Cerebellar cortex (tissue), 1 donor: Measurements from ENCODE around the gene BAD.

Experiments used
- DNase-seq: peaks from one replicate; pipeline ENCODE4 v3.0.0-alpha.2; 2015; ENCODE audit warnings: low spot score

BAD gene

DNA sequence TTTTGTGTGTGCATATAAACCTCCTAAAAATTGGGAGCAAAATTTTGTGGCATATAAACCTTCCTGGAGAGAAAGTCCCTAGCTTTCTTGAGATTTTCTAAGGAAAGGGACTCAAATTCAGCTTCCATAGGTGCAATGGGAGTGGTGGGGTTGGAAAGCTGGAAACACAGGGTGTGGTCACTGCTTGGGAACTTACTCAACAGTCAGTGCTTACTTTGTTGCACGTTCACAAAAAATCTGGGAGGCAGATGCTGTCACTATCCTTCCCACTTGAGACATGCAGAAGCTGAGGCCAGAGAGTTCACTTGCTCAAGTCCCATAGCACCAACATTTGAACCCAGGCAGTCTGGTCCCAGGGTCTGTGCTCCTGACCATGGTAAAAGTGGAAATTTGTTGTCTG lies 11.8 kb upstream of the BAD start:
- DNase-seq = no peak

DNA sequence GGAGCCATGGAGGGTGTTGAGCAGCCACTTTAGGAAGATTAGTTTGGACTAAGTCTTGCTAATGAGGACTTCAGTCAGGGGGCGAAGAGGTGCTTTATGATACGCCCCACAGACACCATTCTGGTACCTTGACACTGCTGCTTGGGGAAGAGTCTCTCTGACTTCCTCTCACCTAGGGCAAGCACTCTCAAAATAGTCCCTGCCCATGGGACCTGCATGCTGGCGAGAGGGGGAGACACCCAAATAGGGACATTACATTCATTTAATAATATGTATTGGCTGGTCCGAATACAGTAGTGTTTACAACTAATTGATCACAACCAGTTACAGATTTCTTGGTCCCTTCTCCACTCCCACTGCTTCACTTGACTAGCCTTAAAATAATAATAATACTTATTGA lies 11.3 kb upstream of the BAD start:
- no peak for DNase-seq

DNA sequence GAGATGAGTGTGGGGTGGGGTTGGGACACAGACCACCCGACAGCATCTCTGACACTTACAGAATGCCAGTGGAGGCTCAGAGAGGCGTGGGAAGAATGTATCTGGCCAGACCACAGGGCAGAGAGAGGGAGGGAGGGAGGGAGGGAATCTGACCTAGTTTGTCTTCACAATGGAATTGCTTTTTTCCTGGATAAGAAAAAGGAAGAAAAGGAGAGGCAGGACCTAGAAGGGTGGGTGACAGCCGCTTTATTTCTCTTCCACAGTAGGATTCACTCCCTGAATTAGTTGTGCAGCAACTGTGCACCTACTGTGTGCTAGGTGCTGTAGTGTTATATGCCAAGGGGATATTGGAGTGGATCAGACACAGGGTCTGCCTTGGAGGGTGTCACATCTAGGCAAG lies 10.3 kb upstream of the BAD start:
- peak; percentile 72 for DNase-seq

DNA sequence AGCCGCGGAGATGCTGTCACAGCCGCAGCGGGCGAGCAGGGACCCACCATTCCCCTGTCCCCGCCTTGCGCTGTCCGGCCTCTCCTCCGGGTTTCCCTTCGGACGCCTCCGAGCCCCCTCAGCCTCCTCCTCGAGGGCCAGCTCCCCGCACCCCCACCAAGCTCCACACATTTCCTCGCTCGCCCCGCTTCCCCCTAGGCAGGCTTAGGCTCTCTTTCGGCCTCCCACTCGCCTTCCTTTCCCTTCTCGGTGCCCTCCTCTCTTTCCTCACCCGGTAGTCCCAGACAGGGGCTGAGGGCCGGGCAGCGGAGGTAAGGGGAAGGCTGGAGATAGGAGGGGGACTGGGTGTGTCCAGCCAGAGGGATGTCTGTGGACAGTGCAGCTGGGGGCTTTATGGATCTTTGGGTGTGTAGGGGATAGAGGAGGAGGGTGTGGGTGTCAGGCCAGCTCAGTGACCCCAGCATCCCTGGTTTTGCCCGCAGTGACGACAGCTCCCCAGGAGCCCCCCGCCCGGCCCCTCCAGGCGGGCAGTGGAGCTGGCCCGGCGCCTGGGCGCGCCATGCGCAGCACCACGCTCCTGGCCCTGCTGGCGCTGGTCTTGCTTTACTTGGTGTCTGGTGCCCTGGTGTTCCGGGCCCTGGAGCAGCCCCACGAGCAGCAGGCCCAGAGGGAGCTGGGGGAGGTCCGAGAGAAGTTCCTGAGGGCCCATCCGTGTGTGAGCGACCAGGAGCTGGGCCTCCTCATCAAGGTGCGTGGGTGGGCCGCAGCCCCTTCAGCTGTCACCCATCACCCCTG lies 8.2 kb upstream of the BAD start:
- DNase-seq = no peak

DNA sequence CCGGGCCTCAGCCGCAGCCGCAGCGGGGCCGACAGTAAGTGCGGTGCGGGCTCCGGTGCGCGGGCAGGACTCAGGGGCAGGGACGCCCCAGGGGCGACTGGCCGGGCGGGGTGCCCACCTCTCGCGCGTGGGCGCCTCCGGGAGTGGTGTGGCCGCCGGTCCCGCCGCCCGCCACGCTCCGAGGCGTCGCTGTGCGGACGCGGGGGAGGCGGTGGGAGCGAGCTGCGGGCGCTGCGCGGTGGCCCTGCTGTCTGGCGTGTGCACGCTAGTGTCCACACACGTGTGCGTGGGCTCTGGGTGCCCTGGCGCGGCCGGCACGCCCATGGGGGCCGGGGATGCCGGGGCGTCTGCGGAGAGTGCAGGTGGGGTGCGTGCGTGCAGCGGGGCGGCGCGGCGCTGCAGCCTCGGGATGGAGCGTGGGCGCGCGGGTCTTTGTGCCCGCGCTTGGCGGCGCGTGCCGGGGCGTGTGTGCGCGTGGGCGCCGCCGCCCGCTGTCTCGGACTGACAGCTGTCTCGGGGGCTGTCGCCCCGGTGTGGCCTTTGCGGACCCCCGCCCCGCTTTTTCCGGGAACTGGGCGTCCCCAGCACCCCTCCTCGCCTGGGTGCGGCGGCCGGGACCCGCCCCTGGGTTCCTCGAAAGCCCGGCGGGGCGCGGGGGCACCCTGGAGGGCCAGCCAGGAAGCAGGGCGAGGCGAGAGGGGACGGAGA lies 7.4 kb upstream of the BAD start:
- no peak for DNase-seq

DNA sequence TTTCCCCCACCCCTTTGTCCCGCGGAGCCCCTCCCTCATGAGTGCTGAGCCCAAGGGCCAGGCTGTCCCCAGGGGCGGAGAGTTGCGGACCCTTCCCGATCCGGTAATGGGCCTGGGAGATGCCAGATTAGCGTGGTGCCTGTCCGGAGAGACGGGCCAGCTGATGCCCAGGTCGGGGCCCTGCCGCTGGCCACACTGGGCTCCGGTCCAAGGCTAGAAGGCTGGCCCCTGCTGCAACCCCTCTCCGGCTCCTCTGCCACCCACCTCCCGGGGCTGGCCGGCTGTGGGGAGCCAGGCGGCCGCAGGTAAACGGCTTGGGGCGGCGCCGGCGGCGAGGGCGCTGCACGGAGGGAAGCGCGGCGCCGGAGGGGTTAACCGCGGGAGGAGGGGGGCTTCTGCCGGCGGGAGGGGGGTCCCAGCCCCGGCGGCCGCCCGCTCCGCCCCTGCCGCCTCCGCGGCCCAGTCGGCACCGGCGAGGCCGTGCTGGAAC lies 6.8 kb upstream of the BAD start, which contains the start of gene KCNK4:
Gene KCNK4, plus strand, starts transcription at position 41 of the 490 bp plus-strand sequence. CDS start 1,717 bp downstream, outside the sequence.
- no peak for DNase-seq

DNA sequence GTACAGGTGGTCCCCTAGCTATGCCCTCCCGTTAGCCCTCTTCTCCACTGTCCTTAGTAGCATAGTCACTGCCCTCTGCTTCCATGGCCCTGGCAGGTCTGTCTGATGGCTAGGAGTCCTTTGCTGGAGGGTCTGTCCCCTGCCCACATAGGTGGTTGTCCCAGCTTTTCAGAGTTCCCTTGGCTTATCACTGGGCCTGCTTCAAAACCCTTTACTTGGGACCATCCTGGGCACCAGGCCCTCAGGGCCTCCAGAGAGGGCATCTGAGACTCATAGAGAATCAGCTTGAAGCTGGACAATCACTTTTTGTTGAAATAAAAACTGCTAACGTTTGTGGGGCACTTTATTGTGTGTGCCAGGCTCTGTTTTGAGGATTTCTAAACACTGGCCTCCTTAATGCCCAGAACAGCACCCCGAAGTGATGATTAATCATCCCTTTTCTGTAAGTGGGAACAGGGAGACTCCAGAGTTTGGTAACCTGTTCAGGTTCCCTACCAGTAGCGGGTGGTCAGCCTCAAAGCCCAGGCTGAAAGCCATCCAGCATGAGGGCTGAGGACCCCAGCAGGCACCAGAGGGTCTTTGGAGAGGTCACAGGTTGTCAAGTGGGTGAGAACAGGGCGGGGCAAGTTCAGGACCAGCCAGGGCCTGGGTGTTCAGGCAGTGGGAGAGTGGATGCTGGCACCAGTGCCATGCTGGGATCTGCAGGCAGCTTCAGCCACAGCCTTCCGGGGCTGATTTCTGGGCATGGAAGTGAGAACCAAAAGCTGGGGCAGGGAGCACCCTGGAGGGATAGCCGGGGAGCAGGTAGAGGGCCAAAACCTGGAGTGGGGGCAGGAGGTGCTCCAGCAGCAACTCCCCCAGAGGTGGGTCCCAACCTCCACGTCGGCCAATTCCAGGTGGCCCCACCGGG lies 6.1 kb upstream of the BAD start:
- DNase-seq = no peak

DNA sequence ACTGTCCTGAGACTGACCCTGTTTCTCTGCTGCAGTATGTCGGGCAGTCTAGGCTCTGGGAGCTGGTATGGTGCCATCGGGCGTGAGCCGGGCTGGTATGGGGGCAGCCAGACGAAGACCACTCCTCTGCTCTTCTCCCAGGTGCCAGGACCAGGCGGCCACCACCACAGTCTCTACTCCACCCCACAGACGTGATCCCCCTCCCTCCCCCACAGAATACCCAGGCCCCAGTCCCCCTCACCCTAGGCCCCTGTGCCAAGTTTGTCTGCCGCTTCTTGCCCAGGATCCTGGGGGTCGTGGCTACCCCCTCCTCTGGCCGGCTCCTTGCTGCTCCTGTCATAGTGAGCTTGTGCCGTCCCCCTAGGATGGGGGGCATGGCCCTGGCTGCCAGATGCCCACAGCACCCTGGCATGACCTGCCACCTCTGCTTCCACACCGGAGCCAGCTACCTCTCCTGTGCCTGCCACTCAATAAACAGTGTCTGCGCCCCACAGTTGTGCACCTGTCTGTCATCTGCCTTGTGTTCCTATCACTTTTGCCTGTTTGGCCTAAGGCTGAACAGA lies 4.6 kb upstream of the BAD start:
- DNase-seq = no peak

DNA sequence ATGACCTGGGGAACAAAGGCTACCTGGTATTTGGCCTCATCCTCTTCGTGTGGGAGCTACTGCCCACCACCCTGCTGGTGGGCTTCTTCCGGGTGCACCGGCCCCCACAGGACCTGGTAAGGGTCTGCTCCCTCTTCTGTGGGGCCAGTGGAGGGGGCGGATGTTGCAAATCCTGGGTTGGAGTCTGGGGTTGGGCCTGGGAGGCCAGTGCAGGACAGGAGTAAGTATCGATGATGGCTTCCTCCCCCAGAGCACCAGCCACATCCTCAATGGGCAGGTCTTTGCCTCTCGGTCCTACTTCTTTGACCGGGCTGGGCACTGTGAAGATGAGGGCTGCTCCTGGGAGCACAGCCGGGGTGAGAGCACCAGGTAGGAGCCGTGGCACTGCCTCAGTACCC lies 3.9 kb upstream of the BAD start:
- no peak for DNase-seq

DNA sequence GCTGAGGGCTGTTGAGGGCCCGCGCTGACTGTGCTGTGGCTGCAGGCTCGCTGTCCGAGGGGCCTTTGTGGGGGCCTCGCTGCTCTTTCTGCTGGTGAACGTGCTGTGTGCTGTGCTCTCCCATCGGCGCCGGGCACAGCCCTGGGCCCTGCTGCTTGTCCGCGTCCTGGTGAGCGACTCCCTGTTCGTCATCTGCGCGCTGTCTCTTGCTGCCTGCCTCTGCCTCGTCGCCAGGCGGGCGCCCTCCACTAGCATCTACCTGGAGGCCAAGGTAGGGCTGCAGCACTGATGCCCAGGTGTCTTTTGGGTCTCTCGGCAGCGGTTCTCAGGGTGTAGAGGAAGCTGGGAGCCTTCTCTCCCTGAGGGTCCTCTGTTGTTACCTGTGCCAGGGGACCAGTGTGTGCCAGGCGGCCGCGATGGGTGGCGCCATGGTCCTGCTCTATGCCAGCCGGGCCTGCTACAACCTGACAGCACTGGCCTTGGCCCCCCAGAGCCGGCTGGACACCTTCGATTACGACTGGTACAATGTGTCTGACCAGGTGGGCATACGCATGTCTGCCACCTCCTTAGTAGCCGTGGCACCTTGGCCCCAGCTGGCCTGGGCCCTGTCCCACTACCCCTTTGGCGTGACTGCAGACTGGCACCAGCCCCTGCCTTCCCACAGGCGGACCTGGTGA lies 3.3 kb upstream of the BAD start:
- no peak for DNase-seq

DNA sequence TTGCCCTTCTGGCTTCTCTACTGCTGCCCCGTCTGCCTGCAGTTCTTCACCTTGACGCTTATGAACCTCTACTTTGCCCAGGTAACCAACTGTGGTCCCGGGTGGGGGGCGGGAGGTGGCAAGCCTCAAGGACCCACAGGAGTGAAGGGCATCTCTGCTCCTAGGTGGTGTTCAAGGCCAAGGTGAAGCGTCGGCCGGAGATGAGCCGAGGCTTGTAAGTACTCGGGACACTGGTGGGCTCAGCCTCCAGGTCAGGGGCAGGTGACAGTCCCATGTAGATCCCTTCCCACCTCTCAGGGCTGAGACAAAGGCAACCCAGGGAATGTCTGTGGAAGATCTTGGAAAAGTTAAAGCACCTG lies 2.3 kb upstream of the BAD start:
- no peak for DNase-seq

DNA sequence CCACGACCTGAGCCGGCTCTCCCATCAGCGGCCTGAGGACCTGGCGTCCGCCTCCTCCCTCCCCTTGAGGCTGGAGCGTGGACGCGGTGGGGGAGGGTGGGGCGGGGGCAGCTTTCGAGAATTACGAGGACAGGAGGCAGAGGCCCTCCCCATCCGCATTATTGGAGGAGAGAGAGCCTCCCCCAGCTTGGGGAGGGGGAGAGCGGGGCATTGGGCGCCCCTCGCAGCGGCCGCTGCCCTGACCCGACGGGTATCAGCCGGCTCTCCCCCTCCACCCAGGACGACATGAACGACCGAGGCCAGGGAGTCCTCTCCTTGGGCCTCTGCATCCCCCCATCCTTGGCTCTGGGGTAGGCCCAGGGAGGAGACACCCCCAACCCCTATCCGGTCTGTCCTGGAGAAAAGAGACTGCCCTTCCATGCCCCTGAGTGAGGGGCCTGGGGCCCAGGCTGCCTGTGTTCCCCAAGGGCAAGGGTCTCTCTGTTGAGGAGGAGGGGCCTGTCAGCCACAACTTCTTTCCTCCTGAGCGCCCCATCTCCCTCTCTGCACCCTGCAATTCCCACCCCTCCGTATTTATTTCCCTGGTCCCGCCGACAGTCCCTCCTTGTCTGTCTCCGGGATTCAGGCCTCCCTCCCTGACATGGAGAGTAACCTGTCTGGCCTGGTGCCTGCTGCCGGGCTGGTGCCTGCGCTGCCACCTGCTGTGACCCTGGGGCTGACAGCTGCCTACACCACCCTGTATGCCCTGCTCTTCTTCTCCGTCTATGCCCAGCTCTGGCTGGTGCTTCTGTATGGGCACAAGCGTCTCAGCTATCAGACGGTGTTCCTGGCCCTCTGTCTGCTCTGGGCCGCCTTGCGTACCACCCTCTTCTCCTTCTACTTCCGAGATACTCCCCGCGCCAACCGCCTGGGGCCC lies 1.7 kb upstream of the BAD start:
- DNase-seq = no peak

DNA sequence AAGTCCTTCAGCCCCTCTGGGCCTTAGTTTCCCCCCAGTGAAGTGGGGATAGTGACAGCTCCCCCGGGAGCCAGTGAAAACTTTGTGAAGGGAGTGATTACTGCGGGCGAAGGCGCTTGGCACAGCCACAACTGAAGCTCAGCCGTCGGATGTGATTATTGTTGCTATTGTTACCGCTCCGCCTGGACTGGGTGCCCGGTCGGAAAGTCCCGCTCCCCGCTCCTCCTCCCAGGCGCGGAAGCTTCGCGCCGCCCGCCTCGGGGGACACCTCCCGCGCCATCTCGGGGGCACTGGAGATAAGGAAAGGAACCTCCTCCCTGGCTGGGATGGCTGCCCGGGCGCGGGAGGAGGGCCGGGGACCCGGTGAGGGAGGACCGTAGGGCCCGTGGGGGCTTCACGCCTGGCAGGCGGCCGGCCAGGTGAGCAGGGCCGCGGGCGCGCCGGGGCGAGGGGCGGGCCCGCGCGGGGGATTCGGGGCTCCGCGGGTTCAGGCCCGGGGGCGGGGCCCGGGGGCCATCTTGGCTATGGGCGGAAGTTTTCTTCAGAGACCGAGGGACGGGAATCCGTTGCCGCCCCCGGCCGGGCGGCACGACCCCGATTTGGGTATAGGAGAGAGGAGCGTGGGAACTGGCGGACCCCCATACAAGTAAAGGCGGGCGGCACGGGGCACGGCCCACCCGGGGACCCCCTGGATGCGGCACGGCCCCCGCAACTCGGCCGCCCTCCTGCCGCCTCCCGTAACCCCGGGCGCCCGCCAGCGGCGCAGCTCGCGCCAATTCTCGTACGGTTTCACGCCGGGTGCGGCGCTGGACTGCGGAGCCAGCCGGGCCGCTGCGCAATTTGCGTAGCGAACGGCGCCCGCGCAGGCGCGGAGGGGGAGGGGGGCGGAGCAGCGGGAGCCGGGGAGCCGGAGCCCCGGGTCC lies 758 bp upstream of the BAD start, which contains the start of gene GPR137:
Gene GPR137, plus strand, starts transcription at position 887 of the 923 bp plus-strand sequence. CDS start 677 bp downstream, outside the sequence.
- peak; percentile 77 for DNase-seq

DNA sequence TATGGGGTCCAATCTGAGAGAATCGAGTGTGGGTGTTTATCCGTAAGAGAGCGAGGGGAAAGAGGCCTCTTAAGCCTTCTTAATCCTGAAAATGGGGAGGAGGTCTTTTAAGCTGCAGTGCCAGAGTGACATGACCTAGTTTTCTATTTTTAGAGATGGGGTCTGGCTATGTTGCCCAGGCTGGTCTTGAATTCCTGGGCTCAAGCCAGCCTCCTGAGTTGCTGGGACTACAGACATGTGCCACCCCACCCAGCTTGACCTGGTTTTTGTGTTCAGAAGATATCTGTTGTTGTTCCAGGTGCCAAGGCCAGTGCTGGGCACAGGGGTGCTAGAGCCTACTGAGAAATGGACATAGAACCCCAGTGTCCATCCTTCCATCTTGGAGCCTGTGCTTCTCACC lies 1.4 kb downstream of the BAD start:
- no peak for DNase-seq

DNA sequence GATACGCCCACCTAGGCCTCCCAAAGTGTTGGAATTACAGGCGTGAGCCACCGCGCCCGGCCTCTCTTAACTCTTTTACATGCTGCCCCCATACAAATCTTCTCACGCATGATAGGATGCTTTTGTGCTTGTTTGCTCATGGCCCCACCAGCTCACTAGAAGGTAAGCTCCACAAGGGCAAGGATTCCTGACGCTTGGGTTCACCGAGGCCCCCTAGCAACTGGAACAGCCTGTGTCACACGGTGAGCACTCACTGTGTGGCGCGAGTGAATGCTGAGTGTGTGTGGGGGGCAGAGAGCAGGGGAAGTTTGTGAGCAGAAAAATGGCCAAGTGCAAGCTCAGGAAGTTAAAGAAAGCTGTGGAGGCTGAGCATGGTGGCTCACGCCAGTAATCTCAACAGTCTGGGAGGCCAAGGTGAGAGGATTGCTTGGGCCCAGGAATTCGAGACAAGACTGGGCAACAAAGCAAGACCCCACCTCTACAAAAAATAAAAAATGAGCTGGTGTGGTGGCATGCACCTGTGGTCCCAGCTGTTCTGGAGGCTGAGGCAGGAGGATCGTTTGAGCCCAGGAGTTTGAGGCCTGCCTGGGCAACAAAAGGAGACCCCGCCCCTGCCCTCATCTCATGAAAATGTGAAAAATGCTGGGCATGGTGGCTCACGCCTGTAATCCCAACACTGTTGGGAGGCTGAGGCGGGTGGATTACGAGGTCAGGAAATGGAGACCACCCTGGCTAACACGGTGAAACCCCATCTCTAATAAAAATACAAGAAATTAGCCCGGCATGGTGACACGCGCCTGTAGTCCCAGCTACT lies 2.3 kb downstream of the BAD start:
- no peak for DNase-seq

DNA sequence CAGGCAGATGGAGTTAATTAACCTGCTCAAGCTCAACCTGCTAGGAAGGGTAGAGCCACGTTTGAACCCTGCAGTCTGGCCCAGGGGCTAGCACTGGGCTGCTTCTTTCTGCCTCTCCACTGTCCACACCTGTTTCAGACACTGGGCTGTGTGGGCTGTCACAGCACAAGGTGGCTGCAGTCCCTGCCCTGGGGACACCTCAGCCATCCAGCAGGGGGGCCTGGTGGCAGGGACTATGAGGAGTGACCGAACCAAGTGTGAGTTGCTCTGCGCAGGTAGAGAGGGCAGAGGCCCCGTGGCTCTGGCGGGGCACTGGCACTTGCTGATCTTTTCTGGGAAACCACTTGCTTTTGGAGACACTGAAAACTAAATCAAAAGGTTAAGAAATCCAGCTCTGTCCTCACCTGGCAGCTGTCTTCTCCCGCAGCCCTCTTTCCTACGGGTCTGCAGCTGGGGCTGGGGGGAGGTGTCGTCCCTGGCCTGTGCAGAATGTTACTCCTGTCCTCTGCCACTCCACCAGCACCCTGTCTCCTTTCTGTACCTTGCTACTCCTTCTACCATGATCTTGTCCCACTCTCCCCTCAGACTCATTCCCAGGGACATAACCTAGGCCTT lies 5.8 kb downstream of the BAD start:
- DNase-seq = no peak

DNA sequence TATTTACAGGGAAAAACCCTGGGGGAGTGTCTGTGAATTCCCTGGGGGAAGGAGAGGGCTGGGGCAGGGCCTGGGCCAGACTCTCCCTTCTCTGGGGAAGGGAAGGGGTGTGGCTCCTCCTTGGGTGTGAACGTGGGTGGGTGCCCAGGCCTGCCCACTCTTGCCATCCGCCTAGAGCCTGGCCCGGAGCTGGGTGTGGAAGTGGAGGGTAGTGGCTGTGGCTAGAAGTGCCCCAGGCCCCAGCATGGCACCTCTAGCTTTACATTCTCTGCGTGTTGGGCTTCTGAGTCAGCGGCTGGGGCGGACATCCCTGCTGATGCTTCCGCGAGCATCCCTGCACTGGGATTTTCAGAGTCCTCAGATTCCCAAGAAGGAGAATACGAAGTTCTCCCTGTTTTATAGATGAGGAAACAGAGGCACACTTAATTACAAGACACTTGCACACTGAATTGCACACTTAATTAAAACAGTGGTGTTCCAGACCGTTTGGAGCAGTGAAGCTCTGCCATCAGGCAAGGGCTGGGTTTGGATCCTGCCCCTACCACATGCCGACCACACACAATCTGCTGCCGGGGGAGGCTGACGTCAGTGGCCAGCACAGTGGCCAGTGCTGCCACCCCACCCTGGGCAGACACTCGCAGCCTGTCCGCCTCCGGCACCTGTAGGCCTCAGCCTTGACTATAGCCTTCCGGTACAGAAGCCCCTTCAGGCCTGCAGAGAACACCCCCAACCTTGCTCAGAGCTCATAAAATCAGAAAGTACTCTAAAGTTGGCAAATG lies 7.6 kb downstream of the BAD start:
- DNase-seq = no peak
